Measurements from ENCODE around the gene TMEM100.

TMEM100 gene

DNA sequence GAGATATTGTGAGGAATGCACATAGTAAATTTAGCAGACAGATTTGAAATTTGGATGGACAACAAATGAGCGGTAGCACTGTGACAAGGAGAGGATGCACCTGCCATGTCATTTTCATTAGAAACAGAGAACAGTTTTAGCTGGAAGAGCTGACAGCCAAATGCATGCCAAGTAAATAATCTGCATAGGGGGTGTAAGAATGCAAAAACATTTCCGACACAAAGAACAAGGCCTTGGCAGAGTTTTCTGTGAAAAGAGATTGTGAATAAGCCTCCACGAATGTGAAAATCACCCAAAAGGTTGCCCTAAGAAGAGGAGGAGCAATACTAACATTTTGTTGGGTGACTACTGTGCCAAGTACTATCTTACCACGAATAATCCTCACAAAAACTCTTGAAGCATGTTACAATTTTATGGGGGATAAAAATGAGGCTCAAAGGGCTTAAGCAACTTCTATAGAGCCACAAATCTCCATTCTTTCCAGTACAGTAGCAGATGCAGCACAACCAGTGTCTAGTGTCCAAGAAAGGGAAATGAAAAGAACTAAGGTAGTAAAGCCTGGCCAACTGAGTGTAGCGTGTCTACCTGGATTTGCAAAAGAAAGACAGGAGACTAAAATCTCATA is 28.3 kb downstream of the TMEM100 start:
- Histone ChIP-seq H3K4me1 (ENCODE audit: control insufficient read depth in 1 of 2, insufficient read depth in 2 of 2, low read length in 2 of 2) (peaks cover 11 to 24% of the 10 kb centered on the region in 2 donors), H3K27ac (ENCODE audit: low read length) (no peak overlapping the region), H3K4me3 (ENCODE audit: low read depth in 1 of 2, low read length in 2 of 2) (no peak overlapping the region), H3K9me3 (ENCODE audit: control insufficient read depth in 1 of 2, low read length in 2 of 2) (no peaks in the 10 kb centered on the region), H3K36me3 (ENCODE audit: control insufficient read depth in 1 of 2, insufficient read depth in 2 of 2, low read length in 2 of 2) (no peaks in the 10 kb centered on the region), H3K27me3 (ENCODE audit: low read depth, low read length) (no peaks in the 10 kb centered on the region)

DNA sequence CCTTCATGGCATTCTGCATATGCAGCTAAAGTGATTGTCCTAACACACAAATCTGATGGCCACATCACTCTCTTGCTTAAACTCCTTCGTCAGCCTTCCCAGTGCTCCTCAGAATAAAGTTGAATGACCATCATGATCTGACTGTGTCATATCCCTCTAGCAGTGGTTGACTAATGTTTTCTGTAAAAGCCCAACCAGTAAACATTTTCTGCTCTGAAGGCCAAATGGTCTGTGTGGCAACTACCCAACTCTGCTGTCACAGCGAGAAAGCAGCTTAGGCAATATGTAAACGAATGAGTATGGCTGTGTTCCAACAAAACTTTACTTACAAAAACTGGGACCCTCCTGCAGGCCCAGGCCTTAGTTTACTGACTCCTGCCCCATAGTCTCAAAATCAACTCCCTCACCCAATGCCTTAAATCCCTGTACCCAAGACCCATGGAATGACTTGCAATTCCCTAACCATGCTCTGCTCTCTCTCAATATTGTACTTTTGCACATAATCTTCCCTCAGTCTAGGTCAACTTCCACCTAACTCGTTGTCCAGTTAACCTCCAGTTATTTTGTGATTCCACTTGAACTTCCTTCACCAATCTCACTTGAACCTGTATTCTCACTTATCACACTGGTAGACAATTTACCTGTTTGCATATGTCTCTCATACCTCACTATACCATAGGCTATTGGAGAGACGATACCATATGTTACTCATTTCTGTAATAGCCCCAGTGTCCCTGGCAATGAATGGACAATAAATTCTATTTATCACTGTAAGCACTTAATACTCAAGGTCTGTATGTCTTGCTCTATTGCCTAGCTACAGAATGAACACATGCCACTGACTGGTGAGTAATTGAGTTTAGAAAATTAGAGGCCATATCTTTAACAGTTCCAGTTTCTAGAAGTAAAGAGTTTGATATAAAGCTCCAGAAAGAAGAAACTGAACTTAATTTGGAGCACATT is 29.1 kb downstream of the TMEM100 start:
- no peaks in the 10 kb centered on the region for H3K27me3 ChIP-seq (ENCODE audit: low read depth, low read length)
- no peak overlapping the region for H3K4me3 ChIP-seq (ENCODE audit: low read depth in 1 of 2, low read length in 2 of 2)
- peak overlapping the region; percentile 21 for H3K27ac ChIP-seq (ENCODE audit: low read length)
- H3K9me3 ChIP-seq (ENCODE audit: control insufficient read depth in 1 of 2, low read length in 2 of 2): no peaks in the 10 kb centered on the region
- H3K36me3 ChIP-seq (ENCODE audit: control insufficient read depth in 1 of 2, insufficient read depth in 2 of 2, low read length in 2 of 2): no peaks in the 10 kb centered on the region
- H3K4me1 ChIP-seq (ENCODE audit: control insufficient read depth in 1 of 2, insufficient read depth in 2 of 2, low read length in 2 of 2): peaks cover 8 to 21% of the 10 kb centered on the region in 2 donors

DNA sequence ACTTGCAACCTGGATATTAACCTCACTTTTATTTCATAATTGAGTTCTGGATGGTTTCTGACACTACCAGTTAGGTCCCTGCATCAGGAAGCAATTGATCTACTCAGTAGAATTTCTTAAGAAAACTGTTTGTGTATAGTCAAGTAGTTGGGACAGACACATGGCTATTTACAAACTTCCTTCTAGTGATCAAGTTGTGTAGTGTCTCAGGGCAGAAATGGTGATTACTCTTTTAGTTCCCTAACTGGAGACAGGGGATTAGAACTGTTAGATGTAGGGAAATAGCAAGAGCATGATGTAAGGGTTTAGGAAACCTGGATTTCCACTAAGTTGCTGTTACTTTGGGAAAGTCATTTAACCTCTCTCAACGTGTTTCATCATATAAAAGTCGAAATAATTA is 30.4 kb downstream of the TMEM100 start:
- no peak overlapping the region for H3K27ac ChIP-seq (ENCODE audit: low read length)
- no peaks in the 10 kb centered on the region for H3K9me3 ChIP-seq (ENCODE audit: control insufficient read depth in 1 of 2, low read length in 2 of 2)
- H3K27me3 ChIP-seq (ENCODE audit: low read depth, low read length): no peaks in the 10 kb centered on the region
- H3K4me3 ChIP-seq (ENCODE audit: low read depth in 1 of 2, low read length in 2 of 2): no peak overlapping the region
- H3K36me3 ChIP-seq (ENCODE audit: control insufficient read depth in 1 of 2, insufficient read depth in 2 of 2, low read length in 2 of 2): no peaks in the 10 kb centered on the region
- peaks cover 8 to 21% of the 10 kb centered on the region in 2 donors for H3K4me1 ChIP-seq (ENCODE audit: control insufficient read depth in 1 of 2, insufficient read depth in 2 of 2, low read length in 2 of 2)

GRCh38 chr17:55691666-55692065 is 31.0 kb downstream of the TMEM100 start:
- Histone ChIP-seq H3K27ac (ENCODE audit: low read length) (no peak overlapping the region), H3K4me1 (ENCODE audit: control insufficient read depth in 1 of 2, insufficient read depth in 2 of 2, low read length in 2 of 2) (peaks cover 8 to 21% of the 10 kb centered on the region in 2 donors), H3K4me3 (ENCODE audit: low read depth in 1 of 2, low read length in 2 of 2) (no peak overlapping the region), H3K36me3 (ENCODE audit: control insufficient read depth in 1 of 2, insufficient read depth in 2 of 2, low read length in 2 of 2) (no peaks in the 10 kb centered on the region), H3K9me3 (ENCODE audit: control insufficient read depth in 1 of 2, low read length in 2 of 2) (no peaks in the 10 kb centered on the region), H3K27me3 (ENCODE audit: low read depth, low read length) (no peaks in the 10 kb centered on the region)

GRCh38 chr17:55690105-55690508 is 32.6 kb downstream of the TMEM100 start:
- Histone ChIP-seq H3K27me3 (ENCODE audit: low read depth, low read length) (no peaks in the 10 kb centered on the region), H3K9me3 (ENCODE audit: control insufficient read depth in 1 of 2, low read length in 2 of 2) (no peaks in the 10 kb centered on the region), H3K4me3 (ENCODE audit: low read depth in 1 of 2, low read length in 2 of 2) (no peak overlapping the region), H3K36me3 (ENCODE audit: control insufficient read depth in 1 of 2, insufficient read depth in 2 of 2, low read length in 2 of 2) (no peaks in the 10 kb centered on the region), H3K4me1 (ENCODE audit: control insufficient read depth in 1 of 2, insufficient read depth in 2 of 2, low read length in 2 of 2) (peaks cover 8 to 21% of the 10 kb centered on the region in 2 donors), H3K27ac (ENCODE audit: low read length) (no peak overlapping the region)

- no peak overlapping the region for H3K27ac ChIP-seq (ENCODE audit: low read length)
- H3K9me3 ChIP-seq (ENCODE audit: control insufficient read depth in 1 of 2, low read length in 2 of 2): no peaks in the 10 kb centered on the region
Observed at GRCh38 chr17:55689672-55690071, 33.0 kb downstream of the TMEM100 start.

DNA sequence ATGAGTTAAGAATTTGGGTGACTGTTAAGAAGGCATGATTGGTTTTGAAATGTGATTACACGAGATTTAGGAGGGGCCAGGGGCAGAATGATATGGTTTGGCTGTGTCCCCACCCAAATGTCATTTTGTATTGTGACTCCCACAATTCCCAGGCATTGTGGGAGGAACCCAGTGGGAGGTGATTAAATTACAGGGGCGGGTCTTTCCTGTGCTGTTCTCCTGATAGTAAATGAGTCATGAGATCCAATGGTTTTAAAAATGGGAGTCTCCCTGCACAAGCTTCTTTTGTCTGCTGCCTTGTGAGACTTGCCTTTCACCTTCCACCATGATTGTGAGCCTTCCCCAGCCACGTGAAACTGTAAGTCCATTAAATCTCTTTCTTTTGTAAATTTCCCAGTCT is 34.6 kb downstream of the TMEM100 start:
- H3K9me3 ChIP-seq (ENCODE audit: control insufficient read depth in 1 of 2, low read length in 2 of 2): no peaks in the 10 kb centered on the region
- no peaks in the 10 kb centered on the region for H3K27me3 ChIP-seq (ENCODE audit: low read depth, low read length)
- H3K4me3 ChIP-seq (ENCODE audit: low read depth in 1 of 2, low read length in 2 of 2): no peak overlapping the region
- no peak overlapping the region for H3K27ac ChIP-seq (ENCODE audit: low read length)
- H3K4me1 ChIP-seq (ENCODE audit: control insufficient read depth in 1 of 2, insufficient read depth in 2 of 2, low read length in 2 of 2): peaks cover 5% of the 10 kb centered on the region in 2 donors
- H3K36me3 ChIP-seq (ENCODE audit: control insufficient read depth in 1 of 2, insufficient read depth in 2 of 2, low read length in 2 of 2): no peaks in the 10 kb centered on the region

More at GRCh38 chr17:55689672-55690071, 33.0 kb downstream of the TMEM100 start:
- H3K36me3 ChIP-seq (ENCODE audit: control insufficient read depth in 1 of 2, insufficient read depth in 2 of 2, low read length in 2 of 2): no peaks in the 10 kb centered on the region
- peaks cover 8 to 21% of the 10 kb centered on the region in 2 donors for H3K4me1 ChIP-seq (ENCODE audit: control insufficient read depth in 1 of 2, insufficient read depth in 2 of 2, low read length in 2 of 2)
- no peak overlapping the region for H3K4me3 ChIP-seq (ENCODE audit: low read depth in 1 of 2, low read length in 2 of 2)
- no peaks in the 10 kb centered on the region for H3K27me3 ChIP-seq (ENCODE audit: low read depth, low read length)

DNA sequence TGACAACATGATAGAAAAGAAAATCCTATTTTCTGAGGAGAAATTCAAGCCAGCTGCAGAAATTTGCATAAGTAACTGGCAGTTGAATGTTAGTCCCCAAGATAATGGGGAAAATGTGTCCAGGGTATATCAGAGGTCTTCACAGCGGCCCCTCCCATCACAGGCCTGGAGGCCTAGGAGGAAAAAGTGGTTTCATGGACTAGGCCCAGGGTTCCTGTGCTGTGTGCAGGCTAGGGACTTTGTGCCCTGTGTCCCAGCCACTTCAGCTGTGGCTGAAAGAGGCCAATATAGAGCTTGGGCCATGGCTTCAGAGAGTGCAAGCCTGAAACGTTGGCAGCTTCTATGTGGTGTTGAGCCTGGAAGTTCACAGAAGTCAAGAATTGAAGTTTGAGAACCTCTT is 35.6 kb downstream of the TMEM100 start:
- Histone ChIP-seq H3K36me3 (ENCODE audit: control insufficient read depth in 1 of 2, insufficient read depth in 2 of 2, low read length in 2 of 2) (no peaks in the 10 kb centered on the region), H3K9me3 (ENCODE audit: control insufficient read depth in 1 of 2, low read length in 2 of 2) (no peaks in the 10 kb centered on the region), H3K4me1 (ENCODE audit: control insufficient read depth in 1 of 2, insufficient read depth in 2 of 2, low read length in 2 of 2) (peaks cover 0 to 3% of the 10 kb centered on the region in 2 donors), H3K4me3 (ENCODE audit: low read depth in 1 of 2, low read length in 2 of 2) (no peak overlapping the region), H3K27ac (ENCODE audit: low read length) (no peak overlapping the region), H3K27me3 (ENCODE audit: low read depth, low read length) (no peaks in the 10 kb centered on the region)

- Histone ChIP-seq H3K36me3 (ENCODE audit: control insufficient read depth in 1 of 2, insufficient read depth in 2 of 2, low read length in 2 of 2) (no peaks in the 10 kb centered on the region), H3K27ac (ENCODE audit: low read length) (no peak overlapping the region), H3K4me3 (ENCODE audit: low read depth in 1 of 2, low read length in 2 of 2) (no peak overlapping the region), H3K4me1 (ENCODE audit: control insufficient read depth in 1 of 2, insufficient read depth in 2 of 2, low read length in 2 of 2) (no peaks in the 10 kb centered on the region), H3K27me3 (ENCODE audit: low read depth, low read length) (no peaks in the 10 kb centered on the region), H3K9me3 (ENCODE audit: control insufficient read depth in 1 of 2, low read length in 2 of 2) (no peaks in the 10 kb centered on the region)
Observed at GRCh38 chr17:55683550-55684315, 38.9 kb downstream of the TMEM100 start.

- Histone ChIP-seq H3K9me3 (ENCODE audit: control insufficient read depth in 1 of 2, low read length in 2 of 2) (no peaks in the 10 kb centered on the region), H3K36me3 (ENCODE audit: control insufficient read depth in 1 of 2, insufficient read depth in 2 of 2, low read length in 2 of 2) (no peaks in the 10 kb centered on the region), H3K27ac (ENCODE audit: low read length) (no peak overlapping the region), H3K4me1 (ENCODE audit: control insufficient read depth in 1 of 2, insufficient read depth in 2 of 2, low read length in 2 of 2) (no peaks in the 10 kb centered on the region), H3K4me3 (ENCODE audit: low read depth in 1 of 2, low read length in 2 of 2) (no peak overlapping the region), H3K27me3 (ENCODE audit: low read depth, low read length) (no peaks in the 10 kb centered on the region)
Observed at GRCh38 chr17:55681342-55681700, 41.3 kb downstream of the TMEM100 start.

DNA sequence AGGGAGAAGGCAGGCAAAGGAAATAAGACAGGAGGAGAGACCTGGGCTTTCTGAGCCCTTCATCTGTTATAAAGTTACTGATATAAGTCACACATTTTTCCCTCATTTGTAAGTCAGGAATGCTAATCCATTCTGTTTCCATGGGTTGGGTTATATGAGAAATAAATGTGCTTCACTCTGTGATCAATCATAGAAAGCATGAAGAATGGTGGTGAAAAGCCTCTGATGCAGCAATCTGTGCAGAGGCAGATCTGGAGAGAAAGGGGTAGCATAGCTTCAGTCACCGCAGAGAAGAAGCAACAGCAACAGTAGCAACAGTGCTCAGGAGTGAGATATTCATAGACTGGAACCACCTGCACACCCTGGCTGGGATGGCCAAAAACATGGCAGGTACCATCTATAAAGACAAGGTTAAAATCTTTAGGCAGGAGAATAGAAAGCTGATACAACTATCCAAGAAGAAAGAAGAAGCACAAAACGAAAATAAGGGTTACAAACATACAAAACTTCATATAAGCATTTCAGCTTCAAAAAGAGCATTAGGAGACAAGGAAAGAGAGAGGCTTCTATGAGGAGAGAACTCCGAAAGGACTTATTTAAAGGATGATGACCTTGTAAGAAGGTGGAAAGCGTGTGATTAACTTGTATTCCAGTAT is 41.9 kb downstream of the TMEM100 start:
- no peaks in the 10 kb centered on the region for H3K4me1 ChIP-seq (ENCODE audit: control insufficient read depth in 1 of 2, insufficient read depth in 2 of 2, low read length in 2 of 2)
- no peaks in the 10 kb centered on the region for H3K36me3 ChIP-seq (ENCODE audit: control insufficient read depth in 1 of 2, insufficient read depth in 2 of 2, low read length in 2 of 2)
- no peaks in the 10 kb centered on the region for H3K27me3 ChIP-seq (ENCODE audit: low read depth, low read length)
- no peak overlapping the region for H3K27ac ChIP-seq (ENCODE audit: low read length)
- H3K9me3 ChIP-seq (ENCODE audit: control insufficient read depth in 1 of 2, low read length in 2 of 2): no peaks in the 10 kb centered on the region
- no peak overlapping the region for H3K4me3 ChIP-seq (ENCODE audit: low read depth in 1 of 2, low read length in 2 of 2)
